ENCODE measurements around the gene HSPA1A. TPM values are rescaled to one million over a fixed set of nuclear protein-coding genes. Genes with fewer than 3 reads are reported as not detected.

HSPA1A gene
- total and polyA plus RNA-seq, 9 donors = 44.6 to 340 (median 140) TPM

- no peaks in the 10 kb centered on the region for H3K9me3 ChIP-seq
- WGBS, 3 donors = 78 to 83% (median 83%) methylated on average over 21 of the region's 21 CpGs
- TF ChIP-seq POLR2A (IDR thresholded peaks at IDR 0.05) (no peak), EP300 (IDR thresholded peaks at IDR 0.05) (no peak), CTCF (IDR thresholded peaks at IDR 0.05) (no peak)
These were observed 50.1 kb downstream of the HSPA1A start for GRCh38 chr6:31865205-31866118.

More at GRCh38 chr6:31865205-31866118, 50.1 kb downstream of the HSPA1A start:
- no peak for DNase-seq
- Histone ChIP-seq H3K27me3 (no peaks in the 10 kb centered on the region), H3K27ac (no peak overlapping the region), H3K4me1 (ENCODE audit: insufficient read depth) (peaks cover 4% of the 10 kb centered on the region), H3K4me3 (no peak overlapping the region), H3K36me3 (no peaks in the 10 kb centered on the region)
- intact Hi-C loops (cut with DNase I) = loop anchor here in 2 of 4 donors (10.0 kb wide), 1 partner anchor 181 kb away; the partner anchor contains the start of gene LY6G5C (in 2 of the 2)

Small RNAs within 50 kb of the gene (small RNA-seq; reads per million reads assigned to genes)
- gene RF00019 (not detected), gene SNORD48 (420 reads per million, percentile 95 among the genes with 10 or more reads in this experiment), gene SNORD52 (not detected)

Other genes with a start within 250 kb of the HSPA1A start
Only the 30 nearest of the 40 such genes appear.
- gene BAG6, start 162.9 kb upstream of the HSPA1A start, total RNA-seq = 100 to 1,000 TPM; 113 to 246 (median 209) TPM
- gene BAG6, start 162.9 kb upstream of the HSPA1A start, polyA plus RNA-seq = 100 to 1,000 TPM; 140 to 170 TPM
- gene APOM, start 159.6 kb upstream of the HSPA1A start, total RNA-seq = 1 to 10 TPM; 1.3 to 7.2 (median 4.0) TPM
- 1 to 10 TPM; 1.5 to 7.7 TPM for gene APOM, start 159.6 kb upstream of the HSPA1A start, polyA plus RNA-seq
- 10 to 100 TPM; 13.9 to 26.2 (median 22.6) TPM for gene C6orf47, start 154.8 kb upstream of the HSPA1A start, total RNA-seq
- 10 to 100 TPM; 15.9 to 17.6 TPM for gene C6orf47, start 154.8 kb upstream of the HSPA1A start, polyA plus RNA-seq
- 10 to 100 TPM; 14.6 to 19.9 (median 16.5) TPM for gene GPANK1, start 150.5 kb upstream of the HSPA1A start, total RNA-seq
- 10 to 100 TPM; 25.1 to 26.6 TPM for gene GPANK1, start 150.5 kb upstream of the HSPA1A start, polyA plus RNA-seq
- 100 to 1,000 TPM; 120 to 258 (median 139) TPM for gene CSNK2B, start 149.5 kb upstream of the HSPA1A start, total RNA-seq
- gene CSNK2B, start 149.5 kb upstream of the HSPA1A start, polyA plus RNA-seq = 100 to 1,000 TPM; 186 to 240 TPM
- gene LY6G5B, start 145.6 kb upstream of the HSPA1A start, total RNA-seq = 10 to 100 TPM in 5 of 7 donors, 1 to 10 TPM in 2; 8.5 to 28.4 (median 13.1) TPM
- 10 to 100 TPM; 11.4 to 15.0 TPM for gene LY6G5B, start 145.6 kb upstream of the HSPA1A start, polyA plus RNA-seq
- 1 to 10 TPM in 6 of 7 donors, not detected in 1; 1.2 to 2.3 (median 2.0) TPM for gene LY6G5C, start 134.5 kb upstream of the HSPA1A start, total RNA-seq
- 1 to 10 TPM; 2.7 to 3.7 TPM for gene LY6G5C, start 134.5 kb upstream of the HSPA1A start, polyA plus RNA-seq
- 10 to 100 TPM; 31.1 to 60.4 (median 37.6) TPM for gene ABHD16A, start 112.2 kb upstream of the HSPA1A start, total RNA-seq
- 10 to 100 TPM; 25.4 to 35.2 TPM for gene ABHD16A, start 112.2 kb upstream of the HSPA1A start, polyA plus RNA-seq
- gene LY6G6F, start 108.7 kb upstream of the HSPA1A start, total RNA-seq = not detected
- gene LY6G6F, start 108.7 kb upstream of the HSPA1A start, polyA plus RNA-seq = not detected
- gene LY6G6D, start 100.2 kb upstream of the HSPA1A start, total RNA-seq = not detected
- not detected for gene LY6G6D, start 100.2 kb upstream of the HSPA1A start, polyA plus RNA-seq
- gene LY6G6C, start 93.8 kb upstream of the HSPA1A start, total RNA-seq = 1 to 10 TPM in 2 of 7 donors, not detected in 5; 1.0 to 4.9 TPM
- gene LY6G6C, start 93.8 kb upstream of the HSPA1A start, polyA plus RNA-seq = under 1 TPM in 1 of 2 donors, not detected in 1; 0.17 TPM
- under 1 TPM in 3 of 7 donors, not detected in 4; 0.15 to 0.94 (median 0.69) TPM for gene MPIG6B, start 92.2 kb upstream of the HSPA1A start, total RNA-seq
- under 1 TPM; 0.06 to 0.60 TPM for gene MPIG6B, start 92.2 kb upstream of the HSPA1A start, polyA plus RNA-seq
- gene DDAH2, start 86.2 kb upstream of the HSPA1A start, total RNA-seq = 100 to 1,000 TPM in 3 of 7 donors, 10 to 100 TPM in 4; 61.2 to 139 (median 95.2) TPM
- 100 to 1,000 TPM in 1 of 2 donors, 10 to 100 TPM in 1; 23.9 to 127 TPM for gene DDAH2, start 86.2 kb upstream of the HSPA1A start, polyA plus RNA-seq
- 100 to 1,000 TPM; 128 to 208 (median 184) TPM for gene CLIC1, start 79.0 kb upstream of the HSPA1A start, total RNA-seq
- 100 to 1,000 TPM; 199 to 473 TPM for gene CLIC1, start 79.0 kb upstream of the HSPA1A start, polyA plus RNA-seq
- 10 to 100 TPM in 4 of 7 donors, 1 to 10 TPM in 3; 8.6 to 19.1 (median 14.5) TPM for gene MSH5, start 75.5 kb upstream of the HSPA1A start, total RNA-seq
- 1 to 10 TPM; 4.8 to 7.8 TPM for gene MSH5, start 75.5 kb upstream of the HSPA1A start, polyA plus RNA-seq
- gene SAPCD1, start 52.9 kb upstream of the HSPA1A start, total RNA-seq = 1 to 10 TPM in 5 of 7 donors, under 1 TPM in 1, not detected in 1; 0.94 to 5.2 (median 3.6) TPM
- gene SAPCD1, start 52.9 kb upstream of the HSPA1A start, polyA plus RNA-seq = 1 to 10 TPM; 1.6 to 2.9 TPM
- gene VWA7, start 38.2 kb upstream of the HSPA1A start, total RNA-seq = 10 to 100 TPM in 1 of 7 donors, 1 to 10 TPM in 5, under 1 TPM in 1; 0.48 to 25.2 (median 1.7) TPM
- gene VWA7, start 38.2 kb upstream of the HSPA1A start, polyA plus RNA-seq = under 1 TPM; 0.18 to 0.62 TPM
- 10 to 100 TPM; 16.0 to 73.6 (median 44.1) TPM for gene VARS1, start 19.8 kb upstream of the HSPA1A start, total RNA-seq
- 10 to 100 TPM; 21.1 to 29.8 TPM for gene VARS1, start 19.8 kb upstream of the HSPA1A start, polyA plus RNA-seq
- gene LSM2, start 8.6 kb upstream of the HSPA1A start, total RNA-seq = 10 to 100 TPM; 35.9 to 58.3 (median 47.5) TPM
- 10 to 100 TPM; 51.2 to 90.7 TPM for gene LSM2, start 8.6 kb upstream of the HSPA1A start, polyA plus RNA-seq
- 1 to 10 TPM; 1.3 to 6.1 (median 3.9) TPM for gene HSPA1L, start 260 bp upstream of the HSPA1A start, total RNA-seq
- gene HSPA1L, start 260 bp upstream of the HSPA1A start, polyA plus RNA-seq = 1 to 10 TPM; 3.2 to 6.1 TPM
- 100 to 1,000 TPM; 119 to 506 (median 196) TPM for gene HSPA1B, start 12.2 kb downstream of the HSPA1A start, total RNA-seq
- 10 to 100 TPM; 41.9 to 66.0 TPM for gene HSPA1B, start 12.2 kb downstream of the HSPA1A start, polyA plus RNA-seq
- gene NEU1, start 47.3 kb downstream of the HSPA1A start, total RNA-seq = 10 to 100 TPM; 23.7 to 35.7 (median 28.2) TPM
- 10 to 100 TPM; 26.3 to 61.1 TPM for gene NEU1, start 47.3 kb downstream of the HSPA1A start, polyA plus RNA-seq
- 10 to 100 TPM in 1 of 7 donors, 1 to 10 TPM in 6; 1.4 to 54.8 (median 6.4) TPM for gene SLC44A4, start 63.5 kb downstream of the HSPA1A start, total RNA-seq
- 1 to 10 TPM; 1.8 to 2.5 TPM for gene SLC44A4, start 63.5 kb downstream of the HSPA1A start, polyA plus RNA-seq
- 10 to 100 TPM; 23.1 to 71.7 (median 57.7) TPM for gene EHMT2, start 82.2 kb downstream of the HSPA1A start, total RNA-seq
- gene EHMT2, start 82.2 kb downstream of the HSPA1A start, polyA plus RNA-seq = 10 to 100 TPM; 19.7 to 48.4 TPM
- gene ZBTB12, start 86.5 kb downstream of the HSPA1A start, total RNA-seq = 10 to 100 TPM in 5 of 7 donors, 1 to 10 TPM in 2; 1.9 to 24.8 (median 10.8) TPM
- gene ZBTB12, start 86.5 kb downstream of the HSPA1A start, polyA plus RNA-seq = 10 to 100 TPM in 1 of 2 donors, 1 to 10 TPM in 1; 2.4 to 10.3 TPM
- 10 to 100 TPM in 4 of 7 donors, 1 to 10 TPM in 3; 1.4 to 23.0 (median 11.4) TPM for gene C2, start 112.2 kb downstream of the HSPA1A start, total RNA-seq
- 10 to 100 TPM in 1 of 2 donors, 1 to 10 TPM in 1; 8.6 to 32.6 TPM for gene C2, start 112.2 kb downstream of the HSPA1A start, polyA plus RNA-seq
- 100 to 1,000 TPM in 1 of 7 donors, 10 to 100 TPM in 6; 11.3 to 231 (median 23.8) TPM for gene CFB, start 130.6 kb downstream of the HSPA1A start, total RNA-seq
- 10 to 100 TPM; 19.1 to 20.4 TPM for gene CFB, start 130.6 kb downstream of the HSPA1A start, polyA plus RNA-seq
- gene NELFE, start 143.4 kb downstream of the HSPA1A start, total RNA-seq = 10 to 100 TPM; 59.2 to 75.0 (median 65.8) TPM
- gene NELFE, start 143.4 kb downstream of the HSPA1A start, polyA plus RNA-seq = 10 to 100 TPM; 54.8 to 84.5 TPM
- gene SKIC2, start 143.6 kb downstream of the HSPA1A start, total RNA-seq = 10 to 100 TPM; 37.2 to 59.4 (median 51.5) TPM
- 10 to 100 TPM; 24.6 to 36.3 TPM for gene SKIC2, start 143.6 kb downstream of the HSPA1A start, polyA plus RNA-seq
- 10 to 100 TPM; 22.3 to 42.8 (median 26.7) TPM for gene DXO, start 156.6 kb downstream of the HSPA1A start, total RNA-seq
- 10 to 100 TPM; 11.7 to 29.3 TPM for gene DXO, start 156.6 kb downstream of the HSPA1A start, polyA plus RNA-seq

All from ovary (tissue), 9 donors.